Fibroblast of villous mesenchyme (primary cell): Measurements from ENCODE around the gene NOX3. TPM values are rescaled to one million over a fixed set of nuclear protein-coding genes. Genes with fewer than 3 reads are reported as not detected.

Experiments
- DNase-seq: peaks from one replicate; pipeline ENCODE4 v3.0.0-alpha.2; 2010; ENCODE audit warnings: low read depth
- H3K4me3 ChIP-seq: 2 replicates; pipeline ENCODE4 v1.5.1; 2011; ENCODE audit warnings: low read depth, mild to moderate bottlenecking, low read length
- CTCF ChIP-seq: IDR thresholded peaks from 2 replicates; pipeline ENCODE4 v1.5.1; 2012; ENCODE audit warnings: low read depth, mild to moderate bottlenecking, low read length; ENCODE audit not compliant: insufficient read depth
- total RNA-seq: library from RNA; depleted of rRNA; stranded (reverse); fragments of >200 nt; gene quantifications from 2 replicates; pipeline ENCODE4 v1.2.3, GENCODE V29; 2012

Gene NOX3
- total RNA-seq, 1 donor = not detected

GRCh38 chr6:155449450-155450239 is 6.0 kb downstream of the NOX3 start:
- TF ChIP-seq CTCF = no peak
- H3K4me3 ChIP-seq = no peak overlapping the region
- DNase-seq = no peak

- no peak for TF ChIP-seq CTCF
- no peak overlapping the region for H3K4me3 ChIP-seq
- DNase-seq = no peak
Measured at GRCh38 chr6:155448668-155449449, 6.8 kb downstream of the NOX3 start.

GRCh38 chr6:155447949-155448348 is 7.7 kb downstream of the NOX3 start:
- H3K4me3 ChIP-seq = no peak overlapping the region
- no peak for DNase-seq
- no peak for TF ChIP-seq CTCF

- no peak overlapping the region for H3K4me3 ChIP-seq
- DNase-seq = no peak
- TF ChIP-seq CTCF = no peak
Measured at GRCh38 chr6:155444952-155445903, 10.4 kb downstream of the NOX3 start.

DNA sequence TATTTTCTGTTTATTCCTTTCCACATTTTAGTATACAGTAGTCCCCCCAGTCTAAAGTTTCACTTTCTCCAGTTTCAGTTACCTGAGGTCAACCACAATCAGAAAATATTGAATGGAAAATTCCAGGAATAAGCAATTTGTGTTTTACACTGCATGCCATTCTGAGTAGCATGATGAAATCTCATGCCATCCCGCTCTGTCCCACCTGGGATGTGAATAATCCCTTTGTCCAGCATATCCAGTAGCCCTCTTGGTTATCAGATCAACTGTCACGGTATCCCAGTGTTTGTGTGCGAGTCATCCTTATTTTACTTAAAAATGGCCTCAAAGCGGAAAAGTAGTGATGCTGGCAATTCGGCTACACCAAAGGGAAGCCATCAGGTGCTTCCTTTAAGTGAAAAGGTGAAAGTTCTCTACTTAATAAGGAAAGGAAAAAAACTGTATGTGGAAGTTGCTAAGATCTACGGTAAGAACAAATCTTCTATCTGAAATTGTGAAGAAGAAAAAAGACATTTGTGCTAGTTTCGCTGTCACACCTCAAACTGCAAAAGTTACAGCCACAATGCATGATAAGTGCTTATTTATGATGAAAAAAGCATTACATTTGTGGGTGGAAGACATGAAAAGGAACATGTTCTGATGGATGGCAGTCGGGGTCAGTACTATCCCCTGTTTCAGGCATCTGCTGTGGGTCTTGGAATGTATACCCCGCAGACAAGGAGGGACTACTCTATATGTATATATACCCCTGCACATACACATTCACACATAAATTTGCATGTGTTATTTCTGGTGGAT is 11.3 kb downstream of the NOX3 start:
- peak; percentile 30 for DNase-seq
- H3K4me3 ChIP-seq = no peak overlapping the region
- TF ChIP-seq CTCF = no peak

- no peak overlapping the region for H3K4me3 ChIP-seq
- DNase-seq = no peak
- TF ChIP-seq CTCF = no peak
Measured at GRCh38 chr6:155443168-155443567, 12.5 kb downstream of the NOX3 start.
